K562 (cell line): Measurements from ENCODE around the gene NFKB2. TPM values are rescaled to one million over a fixed set of nuclear protein-coding genes. Genes with fewer than 3 reads are reported as not detected.

Experiments
- ATAC-seq: fragments of 200-7000 bp; cut with Tn5 transposase; 3 replicates; pipeline ENCODE4 v1.9.1; 2020; ENCODE audit warnings: moderate library complexity
- BruUV-seq: library from RNA; stranded (reverse); fragments of 400-500 nt; replicated peaks from 2 replicates; lab custom pipeline; 2021; lab: Mats Ljungman, UMichigan
- CTCF ChIA-PET: fragments of 300-600 bp; formaldehyde crosslinking; extraction: SDS; loops from one replicate; lab custom pipeline; 2021; ENCODE audit warnings: low intra/inter-chr PET ratio; lab: Yijun Ruan, JAX
- POLR2A ChIA-PET: fragments of 300-600, 350-650 bp; sonication (Branson Sonifier 250); formaldehyde crosslinking; extraction: SDS; loops from one replicate; lab custom pipeline; 2021; ENCODE audit warnings: antibody characterized with exemption, inconsistent platforms; lab: Yijun Ruan, JAX
- DNase-seq, 4 experiments: peaks; one replicate each; pipeline versions ENCODE4 v3.0.0 to v3.0.0-alpha.2; 2011 to 2018; ENCODE audit warnings: low spot score in 3 of 4, mixed read lengths in 3 of 4; ENCODE audit errors: extremely low read depth in 1 of 4
- FAIRE-seq: peaks from 2 replicates; lab custom pipeline; 2011; peaks lifted over from hg19 to GRCh38; lab: Jason Lieb, UNC
- H2AFZ ChIP-seq: 2 replicates; pipeline ENCODE4 v1.6.0; 2011; ENCODE audit warnings: low read depth, low read length, control low read depth, inconsistent platforms
- H3K27ac ChIP-seq: fragments of 200-600 bp; 3 replicates; pipeline ENCODE4 v1.8.0; 2011; ENCODE audit warnings: low read depth, mild to moderate bottlenecking, control low read depth, inconsistent platforms, low read length, moderate library complexity, mixed read lengths; ENCODE audit errors: extremely low read depth
- H3K27me3 ChIP-seq, 2 experiments: fragments of 300-600 bp in 1 of 2; 2 replicates in 1 of 2; 3 replicates in 1 of 2; pipeline versions ENCODE4 v1.6.0 to v1.8.0; 2011; ENCODE audit warnings: inconsistent platforms in 2 of 2, low read length in 2 of 2, mild to moderate bottlenecking in 1 of 2, mixed read lengths in 1 of 2, moderate library complexity in 1 of 2; ENCODE audit not compliant: control insufficient read depth in 2 of 2, insufficient read depth in 2 of 2
- H3K36me3 ChIP-seq: fragments of 300-600 bp; 3 replicates; pipeline ENCODE4 v1.8.0; 2011; ENCODE audit warnings: mild to moderate bottlenecking, low read length, inconsistent platforms; ENCODE audit not compliant: control insufficient read depth, insufficient read depth
- H3K4me1 ChIP-seq, 2 experiments: fragments of 200-600 bp in 1 of 2; replicated peaks in 1 of 2; 2 replicates in 1 of 2; 3 replicates in 1 of 2; pipeline versions ENCODE4 v1.5.1 to v1.8.0; 2011; ENCODE audit warnings: inconsistent platforms in 2 of 2, low read length in 2 of 2, mild to moderate bottlenecking in 1 of 2, mixed read lengths in 1 of 2, moderate library complexity in 1 of 2; ENCODE audit not compliant: control insufficient read depth in 2 of 2, insufficient read depth in 2 of 2
- H3K4me2 ChIP-seq: 2 replicates; pipeline ENCODE4 v1.6.1; 2011; ENCODE audit warnings: low read length, control low read depth, inconsistent platforms, mixed read lengths; ENCODE audit not compliant: insufficient read depth
- H3K4me3 ChIP-seq: fragments of 200-600 bp; sonication (generic), shearing (Covaris generic); 2 replicates; pipeline ENCODE4 v1.5.1; 2016; ENCODE audit warnings: control low read depth, inconsistent platforms
- H3K79me2 ChIP-seq: fragments of 200-600 bp; 3 replicates; pipeline ENCODE4 v1.8.0; 2011; ENCODE audit warnings: low read length, inconsistent platforms; ENCODE audit not compliant: control insufficient read depth, insufficient read depth
- H3K9ac ChIP-seq, 2 experiments: 2 replicates each; pipeline versions ENCODE4 v1.6.0 to v1.6.1; 2011; ENCODE audit warnings: low read depth in 2 of 2, low read length in 2 of 2, control low read depth in 1 of 2, inconsistent platforms in 1 of 2, mild to moderate bottlenecking in 1 of 2, mixed read lengths in 1 of 2; ENCODE audit not compliant: insufficient read depth in 1 of 2
- H3K9me1 ChIP-seq: one replicate; pipeline ENCODE4 v1.6.0; 2011; ENCODE audit warnings: inconsistent platforms, mild to moderate bottlenecking, low read length, moderate library complexity; ENCODE audit not compliant: control insufficient read depth, insufficient read depth
- H3K9me3 ChIP-seq: replicated peaks from 2 replicates; pipeline ENCODE4 v1.5.1; 2011; ENCODE audit warnings: low read depth, low read length, inconsistent platforms; ENCODE audit not compliant: control insufficient read depth, insufficient read depth
- H4K20me1 ChIP-seq: replicated peaks from 2 replicates; pipeline ENCODE4 v1.6.1; 2011; ENCODE audit warnings: low read length, inconsistent platforms, mixed read lengths; ENCODE audit not compliant: control insufficient read depth, insufficient read depth
- FUS ChIP-seq: fragments of 200-400 bp; formaldehyde crosslinking; optimal IDR thresholded peaks from 2 replicates; pipeline ENCODE3; 2017; ENCODE audit warnings: low read depth, low read length
- HCFC1 ChIP-seq: IDR thresholded peaks from 2 replicates; pipeline ENCODE4 v1.6.1; 2012; ENCODE audit warnings: low read depth, low read length, improper control_type of control experiment
- KLF6 ChIP-seq: fragments of 250-450 bp; sonication (Bioruptor Pico); IDR thresholded peaks from 2 replicates; pipeline ENCODE4 v1.4.0; 2020; ENCODE audit warnings: mild to moderate bottlenecking, moderate library complexity, borderline replicate concordance
- MTA2 ChIP-seq: fragments of 450-650 bp; IDR thresholded peaks from 2 replicates; pipeline ENCODE4 v1.6.1; 2016; ENCODE audit warnings: low read depth
- NFXL1 ChIP-seq: fragments of 450-650 bp; formaldehyde crosslinking; IDR thresholded peaks from 2 replicates; pipeline ENCODE4 v1.4.0; 2021; ENCODE audit warnings: mild to moderate bottlenecking
- OTX1 ChIP-seq: fragments of 450-650 bp; formaldehyde crosslinking; IDR thresholded peaks from 2 replicates; pipeline ENCODE4 v1.4.0; 2022; ENCODE audit warnings: mild to moderate bottlenecking
- TFAM ChIP-seq: fragments of 250-450 bp; sonication (Bioruptor Pico); conservative IDR thresholded peaks from 2 replicates; pipeline ENCODE4 v1.5.0; 2021; ENCODE audit warnings: mild to moderate bottlenecking, moderate library complexity
- ZBTB1 ChIP-seq: sonication (generic); formaldehyde crosslinking; IDR thresholded peaks from 2 replicates; pipeline ENCODE4 v1.8.1; 2023; ENCODE audit warnings: missing genetic modification reagents, low read depth, mild to moderate bottlenecking, borderline replicate concordance
- ZNF589 ChIP-seq: fragments of 200-800 bp; sonication (Bioruptor generic); IDR thresholded peaks from 2 replicates; pipeline ENCODE4 v1.6.1; 2016; ENCODE audit warnings: low read depth, missing genetic modification characterization, missing compliant biosample characterization
- ZNF778 ChIP-seq: fragments of 450-650 bp; formaldehyde crosslinking; IDR thresholded peaks from 2 replicates; pipeline ENCODE4 v1.4.0; 2020; ENCODE audit warnings: mild to moderate bottlenecking, moderate library complexity
- ZNF780A ChIP-seq: fragments of 250-450 bp; sonication (Bioruptor Pico); IDR thresholded peaks from 2 replicates; pipeline ENCODE4 v1.5.0; 2021; ENCODE audit warnings: mild to moderate bottlenecking
- WGBS: fragments of 100-300 bp; shearing (Covaris generic); methylation state at CpG from one replicate; pipeline ENCODE4 v1.1.6; 2016; ENCODE audit warnings: low coverage, mixed read lengths; ENCODE audit not compliant: insufficient coverage; ENCODE audit errors: missing lambda C conversion rate; 5-methylcytosine and 5-hydroxymethylcytosine counted together
- in situ Hi-C: fragments of 300-500 bp; cut with MboI; formaldehyde crosslinking; loops from 4 replicates; pipeline ENCODE4 v1.15.0; 2018; ENCODE audit warnings: inconsistent platforms, mixed read lengths
- intact Hi-C: fragments of 100-400 bp; cut with micrococcal nuclease; formaldehyde crosslinking; loops from 2 replicates; pipeline ENCODE4 v1.14.2; 2022
- polyA plus RNA-seq, 8 experiments: library from polyadenylated mRNA; depleted of rRNA in 4 of 8; stranded (reverse) in 5 of 8; unstranded in 3 of 8; fragments of >200 nt; fragmentation: Nextera tagmentation in 2 of 8; fragmentation: Illumina TruSeq in 1 of 8; extraction: Ambion mirVana in 2 of 8; extraction: Trizol in 1 of 8; gene quantifications; 2 replicates each; pipeline versions ENCODE4 v1.2.1 to v1.2.3, GENCODE V29; 2011 to 2014; ENCODE audit warnings: inconsistent platforms in 1 of 8, missing spikeins in 1 of 8
- total RNA-seq, 7 experiments: library from RNA; depleted of rRNA in 6 of 7; stranded (reverse); fragments of >200 nt in 6 of 7; fragmentation: Illumina TruSeq in 2 of 7; extraction: Trizol in 2 of 7; gene quantifications; 2 replicates each; pipeline versions ENCODE4 v1.2.1 to v1.2.3, GENCODE V29; 2011 to 2021; ENCODE audit warnings: low replicate concordance in 1 of 7
- TF ChIP-seq, protein P1 (sequence below): fragments of 250-450 bp; sonication (Bioruptor Pico); IDR thresholded peaks from 2 replicates; pipeline ENCODE4 v1.5.0; 2021; ENCODE audit warnings: mild to moderate bottlenecking, borderline replicate concordance
- TF ChIP-seq, protein P2 (sequence below): sonication (generic); formaldehyde crosslinking; IDR thresholded peaks from 2 replicates; pipeline ENCODE4 v1.4.0; 2020; ENCODE audit warnings: mild to moderate bottlenecking, missing genetic modification reagents
- TF ChIP-seq, protein P3 (sequence below): fragments of 250-450 bp; sonication (Bioruptor Pico); IDR thresholded peaks from 2 replicates; pipeline ENCODE4 v1.8.0; 2021; ENCODE audit warnings: mild to moderate bottlenecking, moderate library complexity

Gene NFKB2
- total and polyA plus RNA-seq, 9 of the 15 experiments (the other 6 are each of a cell fraction or from before 2014, with no cell fraction given), result 0.07 to 20.3 (median 7.9) TPM

DNA sequence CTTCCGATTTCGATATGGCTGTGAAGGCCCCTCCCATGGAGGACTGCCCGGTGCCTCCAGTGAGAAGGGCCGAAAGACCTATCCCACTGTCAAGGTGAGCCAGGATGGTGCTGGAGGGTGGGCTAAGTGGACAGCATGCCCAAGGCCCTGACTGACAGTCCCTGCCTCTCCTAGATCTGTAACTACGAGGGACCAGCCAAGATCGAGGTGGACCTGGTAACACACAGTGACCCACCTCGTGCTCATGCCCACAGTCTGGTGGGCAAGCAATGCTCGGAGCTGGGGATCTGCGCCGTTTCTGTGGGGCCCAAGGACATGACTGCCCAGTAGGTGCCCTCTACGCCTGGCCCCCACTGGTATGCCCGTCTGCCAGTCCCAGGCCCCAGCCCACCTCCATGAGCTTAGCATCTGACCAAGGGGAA lies 1.2 kb downstream of the NFKB2 start:
- in situ Hi-C loops (loop anchor here (25.0 kb wide), 1 partner anchor 191 kb away; no protein-coding TSS in a partner anchor), intact Hi-C loops (loop anchor here (5.0 kb wide), 1 partner anchor 229 kb away; no protein-coding TSS in a partner anchor)
- Histone ChIP-seq H3K4me2 (peak overlapping the region; percentile 11), H2AFZ (no peak overlapping the region), H3K9me1 (no peaks in the 10 kb centered on the region), H3K27me3 (no peaks in the 10 kb centered on the region), H3K9ac (peak overlapping the region; percentile 65 to 90; a peak in 3 of 4 replicates), H4K20me1 (no peaks in the 10 kb centered on the region), H3K36me3 (peaks cover 16% of the 10 kb centered on the region; the same call in 1 of the 3 replicates), H3K9me3 (no peaks in the 10 kb centered on the region), H3K79me2 (peaks cover 7% of the 10 kb centered on the region; the same call in 1 of the 3 replicates), H3K27ac (no peak overlapping the region), H3K4me3 (no peak overlapping the region), H3K4me1 (peaks cover 14 to 54% of the 10 kb centered on the region in 2 experiments; a peak in 4 of 5 replicates)
- POLR2A ChIA-PET, result interaction anchor here (0.7 to 1.3 kb wide), 2 partner anchors 11 to 232 kb away, joined by 3 read pairs; no protein-coding TSS in a partner anchor
- FAIRE-seq (no peak), ATAC-seq (no peak), DNase-seq (no peak)
- 85% methylated on average over 12 of the region's 12 CpGs for WGBS
- CTCF ChIA-PET, result interaction anchor here (0.7 kb wide), 1 partner anchor 13 kb away, joined by 4 read pairs; no protein-coding TSS in a partner anchor
- no TSS peak for BruUV-seq
- TF ChIP-seq ZBTB1 (CRISPR knock-in tag) (no peak), TFAM (CRISPR knock-in tag) (no peak), ZNF589 (CRISPR knock-in tag) (no peak), KLF6 (CRISPR knock-in tag) (no peak), NFXL1 (CRISPR knock-in tag) (no peak), ZNF778 (CRISPR knock-in tag) (no peak), ZNF780A (CRISPR knock-in tag) (no peak), MTA2 (no peak), FUS (no peak), OTX1 (CRISPR knock-in tag) (no peak), HCFC1 (no peak)
- TF ChIP-seq, protein P1, sequence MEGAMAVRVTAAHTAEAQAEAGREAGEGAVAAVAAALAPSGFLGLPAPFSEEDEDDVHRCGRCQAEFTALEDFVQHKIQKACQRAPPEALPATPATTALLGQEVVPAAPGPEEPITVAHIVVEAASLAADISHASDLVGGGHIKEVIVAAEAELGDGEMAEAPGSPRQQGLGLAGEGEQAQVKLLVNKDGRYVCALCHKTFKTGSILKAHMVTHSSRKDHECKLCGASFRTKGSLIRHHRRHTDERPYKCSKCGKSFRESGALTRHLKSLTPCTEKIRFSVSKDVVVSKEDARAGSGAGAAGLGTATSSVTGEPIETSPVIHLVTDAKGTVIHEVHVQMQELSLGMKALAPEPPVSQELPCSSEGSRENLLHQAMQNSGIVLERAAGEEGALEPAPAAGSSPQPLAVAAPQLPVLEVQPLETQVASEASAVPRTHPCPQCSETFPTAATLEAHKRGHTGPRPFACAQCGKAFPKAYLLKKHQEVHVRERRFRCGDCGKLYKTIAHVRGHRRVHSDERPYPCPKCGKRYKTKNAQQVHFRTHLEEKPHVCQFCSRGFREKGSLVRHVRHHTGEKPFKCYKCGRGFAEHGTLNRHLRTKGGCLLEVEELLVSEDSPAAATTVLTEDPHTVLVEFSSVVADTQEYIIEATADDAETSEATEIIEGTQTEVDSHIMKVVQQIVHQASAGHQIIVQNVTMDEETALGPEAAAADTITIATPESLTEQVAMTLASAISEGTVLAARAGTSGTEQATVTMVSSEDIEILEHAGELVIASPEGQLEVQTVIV (CRISPR knock-in tag), result no peak
- TF ChIP-seq, protein P2, sequence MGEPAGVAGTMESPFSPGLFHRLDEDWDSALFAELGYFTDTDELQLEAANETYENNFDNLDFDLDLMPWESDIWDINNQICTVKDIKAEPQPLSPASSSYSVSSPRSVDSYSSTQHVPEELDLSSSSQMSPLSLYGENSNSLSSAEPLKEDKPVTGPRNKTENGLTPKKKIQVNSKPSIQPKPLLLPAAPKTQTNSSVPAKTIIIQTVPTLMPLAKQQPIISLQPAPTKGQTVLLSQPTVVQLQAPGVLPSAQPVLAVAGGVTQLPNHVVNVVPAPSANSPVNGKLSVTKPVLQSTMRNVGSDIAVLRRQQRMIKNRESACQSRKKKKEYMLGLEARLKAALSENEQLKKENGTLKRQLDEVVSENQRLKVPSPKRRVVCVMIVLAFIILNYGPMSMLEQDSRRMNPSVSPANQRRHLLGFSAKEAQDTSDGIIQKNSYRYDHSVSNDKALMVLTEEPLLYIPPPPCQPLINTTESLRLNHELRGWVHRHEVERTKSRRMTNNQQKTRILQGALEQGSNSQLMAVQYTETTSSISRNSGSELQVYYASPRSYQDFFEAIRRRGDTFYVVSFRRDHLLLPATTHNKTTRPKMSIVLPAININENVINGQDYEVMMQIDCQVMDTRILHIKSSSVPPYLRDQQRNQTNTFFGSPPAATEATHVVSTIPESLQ (CRISPR knock-in tag), result no peak
- TF ChIP-seq, protein P3, sequence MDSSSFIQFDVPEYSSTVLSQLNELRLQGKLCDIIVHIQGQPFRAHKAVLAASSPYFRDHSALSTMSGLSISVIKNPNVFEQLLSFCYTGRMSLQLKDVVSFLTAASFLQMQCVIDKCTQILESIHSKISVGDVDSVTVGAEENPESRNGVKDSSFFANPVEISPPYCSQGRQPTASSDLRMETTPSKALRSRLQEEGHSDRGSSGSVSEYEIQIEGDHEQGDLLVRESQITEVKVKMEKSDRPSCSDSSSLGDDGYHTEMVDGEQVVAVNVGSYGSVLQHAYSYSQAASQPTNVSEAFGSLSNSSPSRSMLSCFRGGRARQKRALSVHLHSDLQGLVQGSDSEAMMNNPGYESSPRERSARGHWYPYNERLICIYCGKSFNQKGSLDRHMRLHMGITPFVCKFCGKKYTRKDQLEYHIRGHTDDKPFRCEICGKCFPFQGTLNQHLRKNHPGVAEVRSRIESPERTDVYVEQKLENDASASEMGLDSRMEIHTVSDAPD (CRISPR knock-in tag), result no peak
